Measurements from ENCODE around the gene MATN4. TPM values are rescaled to one million over a fixed set of nuclear protein-coding genes. Genes with fewer than 3 reads are reported as not detected.
A peak's percentile ranks its signal among the peaks of the same experiment; 100 is the strongest.

The MATN4 gene
- total RNA-seq, 1 experiment from 2014 or later: 1.9 TPM

GRCh38 chr20:45347297-45347935 is 39.3 kb upstream of the MATN4 start:
- ATAC-seq: no peak; the same call in 1 of the 2 replicates
- no peaks in the 10 kb centered on the region for H3K27me3 Mint-ChIP-seq (ENCODE audit: low read depth)
- peak overlapping the region; percentile 89 for H3K4me3 Mint-ChIP-seq
- POLR2A ChIA-PET: interaction anchor here (1.3 to 2.3 kb wide), 4 partner anchors 14 to 60 kb away, joined by 4 to 9 read pairs (median 7); partner anchors contain the start of gene SYS1
- H3K27ac Mint-ChIP-seq: peak overlapping the region; percentile 19
- CTCF ChIA-PET: interaction anchor here (0.5 to 4.3 kb wide), 16 partner anchors 10 to 424 kb away, joined by 3 to 17 read pairs (median 4); partner anchors contain the start of gene SYS1
- TF ChIP-seq NR2C2 (CRISPR knock-in tag; IDR thresholded peaks at IDR 0.05) (no peak), ATF1 (CRISPR knock-in tag; IDR thresholded peaks at IDR 0.05) (no peak), ZNF138 (CRISPR knock-in tag; conservative IDR thresholded peaks at IDR 0.05) (no peak), E2F1 (CRISPR knock-in tag; IDR thresholded peaks at IDR 0.05) (no peak), TP53 (CRISPR knock-in tag; IDR thresholded peaks at IDR 0.05) (no peak), NR3C1 (CRISPR knock-in tag; conservative IDR thresholded peaks at IDR 0.05; ENCODE audit: low read depth) (no peak), KAT7 (CRISPR knock-in tag; IDR thresholded peaks at IDR 0.05; ENCODE audit: borderline replicate concordance) (no peak), OVOL2 (CRISPR knock-in tag; IDR thresholded peaks at IDR 0.05; ENCODE audit: borderline replicate concordance) (no peak), NFYB (CRISPR knock-in tag; conservative IDR thresholded peaks at IDR 0.05; ENCODE audit: low read depth) (no peak; the same call in 1 of the 2 replicates), GTF2I (CRISPR knock-in tag; conservative IDR thresholded peaks at IDR 0.05) (no peak)
- TF ChIP-seq, protein P1, sequence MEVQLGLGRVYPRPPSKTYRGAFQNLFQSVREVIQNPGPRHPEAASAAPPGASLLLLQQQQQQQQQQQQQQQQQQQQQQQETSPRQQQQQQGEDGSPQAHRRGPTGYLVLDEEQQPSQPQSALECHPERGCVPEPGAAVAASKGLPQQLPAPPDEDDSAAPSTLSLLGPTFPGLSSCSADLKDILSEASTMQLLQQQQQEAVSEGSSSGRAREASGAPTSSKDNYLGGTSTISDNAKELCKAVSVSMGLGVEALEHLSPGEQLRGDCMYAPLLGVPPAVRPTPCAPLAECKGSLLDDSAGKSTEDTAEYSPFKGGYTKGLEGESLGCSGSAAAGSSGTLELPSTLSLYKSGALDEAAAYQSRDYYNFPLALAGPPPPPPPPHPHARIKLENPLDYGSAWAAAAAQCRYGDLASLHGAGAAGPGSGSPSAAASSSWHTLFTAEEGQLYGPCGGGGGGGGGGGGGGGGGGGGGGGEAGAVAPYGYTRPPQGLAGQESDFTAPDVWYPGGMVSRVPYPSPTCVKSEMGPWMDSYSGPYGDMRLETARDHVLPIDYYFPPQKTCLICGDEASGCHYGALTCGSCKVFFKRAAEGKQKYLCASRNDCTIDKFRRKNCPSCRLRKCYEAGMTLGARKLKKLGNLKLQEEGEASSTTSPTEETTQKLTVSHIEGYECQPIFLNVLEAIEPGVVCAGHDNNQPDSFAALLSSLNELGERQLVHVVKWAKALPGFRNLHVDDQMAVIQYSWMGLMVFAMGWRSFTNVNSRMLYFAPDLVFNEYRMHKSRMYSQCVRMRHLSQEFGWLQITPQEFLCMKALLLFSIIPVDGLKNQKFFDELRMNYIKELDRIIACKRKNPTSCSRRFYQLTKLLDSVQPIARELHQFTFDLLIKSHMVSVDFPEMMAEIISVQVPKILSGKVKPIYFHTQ (CRISPR knock-in tag; IDR thresholded peaks at IDR 0.05): no peak
- TF ChIP-seq, protein P2, sequence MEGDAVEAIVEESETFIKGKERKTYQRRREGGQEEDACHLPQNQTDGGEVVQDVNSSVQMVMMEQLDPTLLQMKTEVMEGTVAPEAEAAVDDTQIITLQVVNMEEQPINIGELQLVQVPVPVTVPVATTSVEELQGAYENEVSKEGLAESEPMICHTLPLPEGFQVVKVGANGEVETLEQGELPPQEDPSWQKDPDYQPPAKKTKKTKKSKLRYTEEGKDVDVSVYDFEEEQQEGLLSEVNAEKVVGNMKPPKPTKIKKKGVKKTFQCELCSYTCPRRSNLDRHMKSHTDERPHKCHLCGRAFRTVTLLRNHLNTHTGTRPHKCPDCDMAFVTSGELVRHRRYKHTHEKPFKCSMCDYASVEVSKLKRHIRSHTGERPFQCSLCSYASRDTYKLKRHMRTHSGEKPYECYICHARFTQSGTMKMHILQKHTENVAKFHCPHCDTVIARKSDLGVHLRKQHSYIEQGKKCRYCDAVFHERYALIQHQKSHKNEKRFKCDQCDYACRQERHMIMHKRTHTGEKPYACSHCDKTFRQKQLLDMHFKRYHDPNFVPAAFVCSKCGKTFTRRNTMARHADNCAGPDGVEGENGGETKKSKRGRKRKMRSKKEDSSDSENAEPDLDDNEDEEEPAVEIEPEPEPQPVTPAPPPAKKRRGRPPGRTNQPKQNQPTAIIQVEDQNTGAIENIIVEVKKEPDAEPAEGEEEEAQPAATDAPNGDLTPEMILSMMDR (IDR thresholded peaks at IDR 0.05): no peak
- DNase-seq (ENCODE audit: low spot score): no peak
- H3K36me3 Mint-ChIP-seq: no peaks in the 10 kb centered on the region
- H3K4me1 Mint-ChIP-seq: peaks cover 52% of the 10 kb centered on the region
- H3K9me3 Mint-ChIP-seq: no peaks in the 10 kb centered on the region

DNA sequence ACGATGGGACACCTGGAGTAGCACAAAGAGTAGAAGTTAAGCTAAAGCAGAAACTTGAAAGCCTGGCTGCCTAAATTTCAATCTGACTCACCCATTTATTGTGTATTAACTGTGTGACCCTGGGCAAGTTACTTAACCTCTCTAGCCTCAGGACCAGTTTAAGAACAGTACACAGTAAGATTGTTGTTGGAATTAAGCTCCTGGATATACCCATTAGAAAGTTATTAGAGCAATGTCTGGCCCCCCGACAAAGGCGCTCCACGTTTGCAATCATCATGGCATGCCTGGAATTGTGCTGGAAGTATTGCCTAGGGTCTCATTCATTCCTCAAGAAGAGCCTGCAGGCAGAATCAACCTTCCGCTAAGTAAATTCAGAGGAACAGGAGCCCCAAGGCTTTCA is 38.8 kb upstream of the MATN4 start:
- DNase-seq (ENCODE audit: low spot score) (no peak), ATAC-seq (no peak)
- TF ChIP-seq, protein P3, sequence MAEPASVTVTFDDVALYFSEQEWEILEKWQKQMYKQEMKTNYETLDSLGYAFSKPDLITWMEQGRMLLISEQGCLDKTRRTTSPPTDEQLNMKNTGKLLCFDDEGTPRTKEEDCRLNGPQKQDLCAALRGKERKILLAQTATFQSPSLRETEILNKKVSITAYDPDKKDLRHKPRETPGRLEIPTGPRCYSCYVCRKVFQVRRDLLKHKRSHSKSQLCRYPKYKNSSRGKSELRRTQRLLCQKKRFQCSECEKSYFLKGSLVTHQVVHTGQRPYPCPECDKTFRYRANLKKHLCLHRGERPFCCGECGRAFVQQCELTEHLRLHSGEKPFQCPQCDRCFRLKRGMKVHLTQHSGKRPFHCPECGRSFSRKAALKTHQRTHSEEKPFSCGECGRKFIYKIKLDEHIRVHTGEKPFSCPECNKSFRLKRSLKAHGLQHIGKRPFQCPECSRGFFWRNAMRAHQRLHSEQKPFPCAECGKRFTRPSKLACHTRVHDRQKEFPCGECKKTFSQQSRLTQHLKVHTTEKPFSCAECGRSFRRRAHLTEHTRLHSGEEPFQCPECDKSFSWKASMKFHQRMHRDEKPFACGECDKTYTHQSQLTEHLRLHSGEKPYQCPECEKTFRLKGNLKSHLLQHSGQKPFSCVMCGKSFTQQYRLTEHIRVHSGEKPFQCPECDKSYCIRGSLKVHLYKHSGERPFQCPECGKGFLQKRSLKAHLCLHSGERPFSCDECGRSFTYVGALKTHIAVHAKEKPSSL (CRISPR knock-in tag; conservative IDR thresholded peaks at IDR 0.05): no peak
- TF ChIP-seq, protein P4, sequence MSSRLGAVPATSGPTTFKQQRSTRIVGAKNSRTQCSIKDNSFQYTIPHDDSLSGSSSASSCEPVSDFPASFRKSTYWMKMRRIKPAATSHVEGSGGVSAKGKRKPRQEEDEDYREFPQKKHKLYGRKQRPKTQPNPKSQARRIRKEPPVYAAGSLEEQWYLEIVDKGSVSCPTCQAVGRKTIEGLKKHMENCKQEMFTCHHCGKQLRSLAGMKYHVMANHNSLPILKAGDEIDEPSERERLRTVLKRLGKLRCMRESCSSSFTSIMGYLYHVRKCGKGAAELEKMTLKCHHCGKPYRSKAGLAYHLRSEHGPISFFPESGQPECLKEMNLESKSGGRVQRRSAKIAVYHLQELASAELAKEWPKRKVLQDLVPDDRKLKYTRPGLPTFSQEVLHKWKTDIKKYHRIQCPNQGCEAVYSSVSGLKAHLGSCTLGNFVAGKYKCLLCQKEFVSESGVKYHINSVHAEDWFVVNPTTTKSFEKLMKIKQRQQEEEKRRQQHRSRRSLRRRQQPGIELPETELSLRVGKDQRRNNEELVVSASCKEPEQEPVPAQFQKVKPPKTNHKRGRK (CRISPR knock-in tag; IDR thresholded peaks at IDR 0.05; ENCODE audit: borderline replicate concordance): no peak
- no peak for TF ChIP-seq NR3C1 (CRISPR knock-in tag; conservative IDR thresholded peaks at IDR 0.05; ENCODE audit: low read depth)
- TF ChIP-seq USF1 (CRISPR knock-in tag; IDR thresholded peaks at IDR 0.05): no peak
- no peak for TF ChIP-seq ZNF317 (CRISPR knock-in tag; IDR thresholded peaks at IDR 0.05; ENCODE audit: borderline replicate concordance, low read depth)
- no peaks in the 10 kb centered on the region for H3K27me3 Mint-ChIP-seq (ENCODE audit: low read depth)
- POLR2A ChIA-PET: interaction anchor here (1.4 to 2.3 kb wide), 3 partner anchors 14 to 60 kb away, joined by 6 to 9 read pairs (median 8); partner anchors contain the start of gene SYS1
- no peaks in the 10 kb centered on the region for H3K36me3 Mint-ChIP-seq
- peak overlapping the region; percentile 89 for H3K4me3 Mint-ChIP-seq
- H3K4me1 Mint-ChIP-seq: peaks cover 57% of the 10 kb centered on the region
- no peak overlapping the region for H3K27ac Mint-ChIP-seq
- no peaks in the 10 kb centered on the region for H3K9me3 Mint-ChIP-seq
- CTCF ChIA-PET: interaction anchor here (0.5 to 4.3 kb wide), 13 partner anchors 11 to 109 kb away, joined by 3 to 17 read pairs (median 5); partner anchors contain the start of genes MATN4 and SYS1

All from WTC11 (cell line).